Measurements from ENCODE around the gene MTF2.

GRCh38 chr1:93095804-93096585 is 16.9 kb downstream of the MTF2 start:
- TF ChIP-seq, protein P1, sequence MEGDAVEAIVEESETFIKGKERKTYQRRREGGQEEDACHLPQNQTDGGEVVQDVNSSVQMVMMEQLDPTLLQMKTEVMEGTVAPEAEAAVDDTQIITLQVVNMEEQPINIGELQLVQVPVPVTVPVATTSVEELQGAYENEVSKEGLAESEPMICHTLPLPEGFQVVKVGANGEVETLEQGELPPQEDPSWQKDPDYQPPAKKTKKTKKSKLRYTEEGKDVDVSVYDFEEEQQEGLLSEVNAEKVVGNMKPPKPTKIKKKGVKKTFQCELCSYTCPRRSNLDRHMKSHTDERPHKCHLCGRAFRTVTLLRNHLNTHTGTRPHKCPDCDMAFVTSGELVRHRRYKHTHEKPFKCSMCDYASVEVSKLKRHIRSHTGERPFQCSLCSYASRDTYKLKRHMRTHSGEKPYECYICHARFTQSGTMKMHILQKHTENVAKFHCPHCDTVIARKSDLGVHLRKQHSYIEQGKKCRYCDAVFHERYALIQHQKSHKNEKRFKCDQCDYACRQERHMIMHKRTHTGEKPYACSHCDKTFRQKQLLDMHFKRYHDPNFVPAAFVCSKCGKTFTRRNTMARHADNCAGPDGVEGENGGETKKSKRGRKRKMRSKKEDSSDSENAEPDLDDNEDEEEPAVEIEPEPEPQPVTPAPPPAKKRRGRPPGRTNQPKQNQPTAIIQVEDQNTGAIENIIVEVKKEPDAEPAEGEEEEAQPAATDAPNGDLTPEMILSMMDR (IDR thresholded peaks at IDR 0.05): no peak
- no peak for TF ChIP-seq POLR2A (IDR thresholded peaks at IDR 0.05)

Data from body of pancreas (tissue), 4 donors.